Naive thymus-derived CD4-positive, alpha-beta T cell (primary cell): ENCODE data around the gene VIL1. TPM values are rescaled to one million over a fixed set of nuclear protein-coding genes. Genes with fewer than 3 reads are reported as not detected.

Experiments used
- ATAC-seq: fragments of 150-1000 bp; cut with Tn5 transposase; 2 replicates; pipeline ENCODE4 v1.10.0; 2021; ENCODE audit warnings: mild to moderate bottlenecking, moderate library complexity
- CTCF ChIA-PET: fragments of 350-600 bp; sonication (Branson Sonifier 250); formaldehyde crosslinking; loops from one replicate; lab custom pipeline; 2021; ENCODE audit warnings: antibody characterized with exemption; lab: Charles Lee
- POLR2A ChIA-PET: fragments of 350-600 bp; sonication (Branson Sonifier 250); formaldehyde crosslinking; loops from one replicate; lab custom pipeline; 2021; ENCODE audit warnings: antibody characterized with exemption, inconsistent platforms; lab: Charles Lee
- DNase-seq, 9 donors: peaks; one replicate each; pipeline versions ENCODE4 v3.0.0 to v3.0.0-alpha.2; 2020 to 2022; ENCODE audit warnings: mixed read lengths in 1 of 9
- H3K27ac ChIP-seq: one replicate; pipeline ENCODE4 v1.7.0; 2013; ENCODE audit warnings: mild to moderate bottlenecking, low read depth, low read length, moderate library complexity
- H3K27me3 ChIP-seq, 2 donors: one replicate each; pipeline ENCODE4 v1.7.0; 2013; ENCODE audit warnings: low read length in 2 of 2, mild to moderate bottlenecking in 2 of 2, moderate library complexity in 2 of 2; ENCODE audit not compliant: control insufficient read depth in 2 of 2, insufficient read depth in 2 of 2
- H3K36me3 ChIP-seq, 3 experiments: 1 replicate in 2 of 3; 2 replicates in 1 of 3; pipeline ENCODE4 v1.7.0; 2013; ENCODE audit warnings: low read length in 3 of 3, mild to moderate bottlenecking in 3 of 3, moderate library complexity in 1 of 3; ENCODE audit not compliant: insufficient read depth in 3 of 3, control insufficient read depth in 2 of 3
- H3K4me1 ChIP-seq, 2 donors: one replicate each; pipeline ENCODE4 v1.7.0; 2013; ENCODE audit warnings: low read length in 2 of 2, mild to moderate bottlenecking in 2 of 2, moderate library complexity in 1 of 2; ENCODE audit not compliant: control insufficient read depth in 2 of 2, insufficient read depth in 2 of 2
- H3K4me3 ChIP-seq: 2 replicates; pipeline ENCODE4 v1.7.0; 2013; ENCODE audit warnings: mild to moderate bottlenecking, low read length
- H3K9me3 ChIP-seq, 3 experiments: 1 replicate in 2 of 3; 2 replicates in 1 of 3; pipeline ENCODE4 v1.7.0; 2013; ENCODE audit warnings: low read length in 3 of 3; ENCODE audit not compliant: control insufficient read depth in 2 of 3
- H3K27ac Mint-ChIP-seq, 9 donors: one replicate each; pipeline ENCODE4 v1.8.0; 2020 to 2022; ENCODE audit warnings: mixed read lengths in 9 of 9, mild to moderate bottlenecking in 8 of 9, moderate library complexity in 5 of 9, inconsistent platforms in 2 of 9
- H3K27me3 Mint-ChIP-seq, 5 donors: one replicate each; pipeline ENCODE4 v1.8.0; 2021 to 2022; ENCODE audit warnings: mixed read lengths in 5 of 5, mild to moderate bottlenecking in 1 of 5
- H3K36me3 Mint-ChIP-seq, 5 donors: one replicate each; pipeline ENCODE4 v1.8.0; 2020 to 2022; ENCODE audit warnings: mixed read lengths in 5 of 5, mild to moderate bottlenecking in 3 of 5, inconsistent platforms in 1 of 5
- H3K4me1 Mint-ChIP-seq, 7 donors: one replicate each; pipeline ENCODE4 v1.8.0; 2020 to 2022; ENCODE audit warnings: mixed read lengths in 7 of 7, mild to moderate bottlenecking in 3 of 7, inconsistent platforms in 1 of 7
- H3K4me3 Mint-ChIP-seq, 10 donors: one replicate each; pipeline ENCODE4 v1.8.0; 2020 to 2022; ENCODE audit warnings: mild to moderate bottlenecking in 10 of 10, mixed read lengths in 10 of 10, moderate library complexity in 6 of 10, inconsistent platforms in 2 of 10
- H3K9me3 Mint-ChIP-seq, 11 donors: one replicate each; pipeline ENCODE4 v1.8.0; 2020 to 2022; ENCODE audit warnings: mixed read lengths in 11 of 11, mild to moderate bottlenecking in 4 of 11, inconsistent platforms in 1 of 11, moderate library complexity in 1 of 11
- intact Hi-C, 2 donors: fragments of 100-400 bp; cut with micrococcal nuclease; formaldehyde crosslinking; loops; one replicate each; pipeline ENCODE4 v1.15.1; 2023
- polyA plus RNA-seq, 2 donors: library from polyadenylated mRNA; unstranded; fragments of 300-500 nt; fragmentation: Illumina TruSeq; gene quantifications; one replicate each; pipeline ENCODE4 v1.2.3, GENCODE V29; 2021
- total RNA-seq, 6 experiments: library from RNA in 5 of 6; stranded (reverse) in 5 of 6; gene quantifications; 1 replicate in 5 of 6; 2 replicates in 1 of 6; pipeline ENCODE4 v1.2.3 and lab custom pipeline; 2021 to 2026

Gene VIL1
- total and polyA plus RNA-seq, 7 experiments from 2014 or later = 0.10 to 0.69 (median 0.15) TPM; not detected in 2

GRCh38 chr2:218429911-218430692 is 11.2 kb downstream of the VIL1 start:
- Histone ChIP-seq H3K36me3 (no peaks in the 10 kb centered on the region), H3K27me3 (peaks cover 0 to 4% of the 10 kb centered on the region in 2 donors), H3K4me3 (no peak overlapping the region), H3K9me3 (no peaks in the 10 kb centered on the region), H3K27ac (no peak overlapping the region), H3K4me1 (no peaks in the 10 kb centered on the region)
- H3K27ac Mint-ChIP-seq = no peak overlapping the region
- intact Hi-C loops = no loop called here
- no peaks in the 10 kb centered on the region for H3K36me3 Mint-ChIP-seq
- ChIA-PET CTCF (no interaction called here), POLR2A (interaction anchor here (0.6 kb wide), 1 partner anchor 21 kb away, joined by 4 read pairs; no protein-coding TSS in a partner anchor)
- no peaks in the 10 kb centered on the region for H3K9me3 Mint-ChIP-seq
- no peak for DNase-seq
- H3K4me3 Mint-ChIP-seq = no peak overlapping the region
- no peak for ATAC-seq
- peaks cover 0 to 2% (median 0%) of the 10 kb centered on the region in 7 donors for H3K4me1 Mint-ChIP-seq
- peaks cover 0 to 3% (median 0%) of the 10 kb centered on the region in 5 donors for H3K27me3 Mint-ChIP-seq

- no peak overlapping the region for H3K27ac ChIP-seq
- H3K27me3 ChIP-seq = peaks cover 0 to 4% of the 10 kb centered on the region in 2 donors
- ChIA-PET CTCF (no interaction called here), POLR2A (interaction anchor here (0.6 kb wide), 1 partner anchor 21 kb away, joined by 4 read pairs; no protein-coding TSS in a partner anchor)
- H3K27me3 Mint-ChIP-seq = peaks cover 0 to 3% (median 0%) of the 10 kb centered on the region in 5 donors
- intact Hi-C loops = no loop called here
- DNase-seq (no peak), ATAC-seq (no peak)
- no peaks in the 10 kb centered on the region for H3K36me3 Mint-ChIP-seq
- H3K27ac Mint-ChIP-seq = no peak overlapping the region
- no peaks in the 10 kb centered on the region for H3K4me1 ChIP-seq
- H3K4me3 Mint-ChIP-seq = no peak overlapping the region
- H3K9me3 Mint-ChIP-seq = no peaks in the 10 kb centered on the region
- H3K9me3 ChIP-seq = no peaks in the 10 kb centered on the region
- no peak overlapping the region for H3K4me3 ChIP-seq
- peaks cover 0 to 2% (median 0%) of the 10 kb centered on the region in 7 donors for H3K4me1 Mint-ChIP-seq
- no peaks in the 10 kb centered on the region for H3K36me3 ChIP-seq
Measured at GRCh38 chr2:218430721-218431120, 11.8 kb downstream of the VIL1 start.

- no peak for DNase-seq
- ChIA-PET POLR2A (no interaction called here), CTCF (no interaction called here)
Measured at GRCh38 chr2:218431878-218432277, 13.0 kb downstream of the VIL1 start.

GRCh38 chr2:218432676-218433365 is 13.9 kb downstream of the VIL1 start:
- no peak overlapping the region for H3K4me3 Mint-ChIP-seq
- ATAC-seq = no peak

More at GRCh38 chr2:218431878-218432277, 13.0 kb downstream of the VIL1 start:
- Histone ChIP-seq H3K9me3 (no peaks in the 10 kb centered on the region), H3K4me1 (no peaks in the 10 kb centered on the region), H3K4me3 (no peak overlapping the region), H3K27ac (no peak overlapping the region), H3K36me3 (no peaks in the 10 kb centered on the region), H3K27me3 (peaks cover 0 to 4% of the 10 kb centered on the region in 2 donors)
- intact Hi-C loops = no loop called here
- no peaks in the 10 kb centered on the region for H3K4me1 Mint-ChIP-seq
- H3K9me3 Mint-ChIP-seq = no peaks in the 10 kb centered on the region
- H3K27ac Mint-ChIP-seq = no peak overlapping the region
- peaks cover 0 to 3% (median 0%) of the 10 kb centered on the region in 5 donors for H3K27me3 Mint-ChIP-seq
- no peaks in the 10 kb centered on the region for H3K36me3 Mint-ChIP-seq
- no peak for ATAC-seq
- H3K4me3 Mint-ChIP-seq = no peak overlapping the region

GRCh38 chr2:218434456-218434855 is 15.5 kb downstream of the VIL1 start:
- ChIA-PET CTCF (no interaction called here), POLR2A (no interaction called here)
- H3K36me3 ChIP-seq = no peaks in the 10 kb centered on the region
- DNase-seq (no peak), ATAC-seq (no peak)
- Mint-ChIP-seq H3K27me3 (peaks cover 0 to 3% (median 0%) of the 10 kb centered on the region in 5 donors), H3K36me3 (no peaks in the 10 kb centered on the region), H3K4me3 (no peak overlapping the region), H3K27ac (no peak overlapping the region), H3K9me3 (no peaks in the 10 kb centered on the region), H3K4me1 (peaks cover 0 to 5% (median 0%) of the 10 kb centered on the region in 7 donors)
- no peak overlapping the region for H3K27ac ChIP-seq
- no peaks in the 10 kb centered on the region for H3K4me1 ChIP-seq
- no peaks in the 10 kb centered on the region for H3K9me3 ChIP-seq
- H3K27me3 ChIP-seq = no peaks in the 10 kb centered on the region
- no peak overlapping the region for H3K4me3 ChIP-seq
- intact Hi-C loops = no loop called here

More at GRCh38 chr2:218432676-218433365, 13.9 kb downstream of the VIL1 start:
- Mint-ChIP-seq H3K36me3 (no peaks in the 10 kb centered on the region), H3K4me1 (peaks cover 0 to under 1% (median 0%) of the 10 kb centered on the region in 7 donors), H3K9me3 (no peaks in the 10 kb centered on the region), H3K27ac (no peak overlapping the region), H3K27me3 (peaks cover 0 to 3% (median 0%) of the 10 kb centered on the region in 5 donors)
- ChIA-PET POLR2A (no interaction called here), CTCF (no interaction called here)
- intact Hi-C loops = no loop called here
- H3K27ac ChIP-seq = no peak overlapping the region
- no peak for DNase-seq
- H3K9me3 ChIP-seq = no peaks in the 10 kb centered on the region
- no peak overlapping the region for H3K4me3 ChIP-seq
- no peaks in the 10 kb centered on the region for H3K36me3 ChIP-seq
- H3K4me1 ChIP-seq = no peaks in the 10 kb centered on the region
- peaks cover 0 to 4% of the 10 kb centered on the region in 2 donors for H3K27me3 ChIP-seq

- Histone ChIP-seq H3K27ac (no peak overlapping the region), H3K4me3 (no peak overlapping the region), H3K9me3 (no peaks in the 10 kb centered on the region), H3K36me3 (no peaks in the 10 kb centered on the region), H3K27me3 (no peaks in the 10 kb centered on the region), H3K4me1 (no peaks in the 10 kb centered on the region)
- peak overlapping the region in 1 of 9 donors; percentile 51 for H3K27ac Mint-ChIP-seq
- ChIA-PET CTCF (no interaction called here), POLR2A (no interaction called here)
- DNase-seq (no peak), ATAC-seq (no peak)
- H3K36me3 Mint-ChIP-seq = no peaks in the 10 kb centered on the region
- intact Hi-C loops = no loop called here
- H3K4me3 Mint-ChIP-seq = no peak overlapping the region
- no peaks in the 10 kb centered on the region for H3K9me3 Mint-ChIP-seq
- peaks cover 0 to 5% (median 0%) of the 10 kb centered on the region in 7 donors for H3K4me1 Mint-ChIP-seq
- H3K27me3 Mint-ChIP-seq = peaks cover 0 to 2% (median 0%) of the 10 kb centered on the region in 5 donors
Measured at GRCh38 chr2:218435003-218435982, 16.4 kb downstream of the VIL1 start.
